H9 (cell line): ENCODE results near the gene HS6ST3. TPM values are rescaled to one million over a fixed set of nuclear protein-coding genes. Genes with fewer than 3 reads are reported as not detected.

ENCODE experiments used
- DNase-seq: peaks from one replicate; pipeline ENCODE4 v3.0.0-alpha.2; 2017
- H2AFZ ChIP-seq: one replicate; pipeline ENCODE4 v1.6.1; 2013; ENCODE audit warnings: mild to moderate bottlenecking, low read length, control low read depth, moderate library complexity
- H2AK5ac ChIP-seq: 2 replicates; pipeline ENCODE4 v1.6.1; 2013; ENCODE audit warnings: low read length, control low read depth, mixed read lengths; ENCODE audit not compliant: insufficient read length
- H2BK120ac ChIP-seq: one replicate; pipeline ENCODE4 v1.6.1; 2013; ENCODE audit warnings: low read depth, mild to moderate bottlenecking, low read length, control low read depth, inconsistent platforms; ENCODE audit not compliant: poor library complexity, severe bottlenecking
- H2BK12ac ChIP-seq: 2 replicates; pipeline ENCODE4 v1.6.1; 2013; ENCODE audit warnings: low read length, control low read depth, mixed read lengths, low read depth; ENCODE audit not compliant: insufficient read length
- H2BK15ac ChIP-seq: 2 replicates; pipeline ENCODE4 v1.6.1; 2013; ENCODE audit warnings: low read depth, low read length, control low read depth
- H2BK20ac ChIP-seq: one replicate; pipeline ENCODE4 v1.6.1; 2013; ENCODE audit warnings: low read depth, mild to moderate bottlenecking, low read length, control low read depth, inconsistent platforms; ENCODE audit not compliant: poor library complexity, severe bottlenecking
- H2BK5ac ChIP-seq: 2 replicates; pipeline ENCODE4 v1.6.1; 2013; ENCODE audit warnings: low read length, control low read depth, mixed read lengths; ENCODE audit not compliant: insufficient read length
- H3K14ac ChIP-seq: 2 replicates; pipeline ENCODE4 v1.6.1; 2013; ENCODE audit warnings: low read length, control low read depth; ENCODE audit not compliant: insufficient read depth
- H3K18ac ChIP-seq: 2 replicates; pipeline ENCODE4 v1.6.1; 2013; ENCODE audit warnings: low read depth, mild to moderate bottlenecking, mixed read lengths, low read length, control low read depth; ENCODE audit not compliant: insufficient read length
- H3K23ac ChIP-seq: 2 replicates; pipeline ENCODE4 v1.6.1; 2013; ENCODE audit warnings: low read length, control low read depth, mixed read lengths, low read depth; ENCODE audit not compliant: insufficient read length
- H3K23me2 ChIP-seq: 2 replicates; pipeline ENCODE4 v1.6.1; 2013; ENCODE audit warnings: low read depth, mild to moderate bottlenecking, mixed read lengths, low read length, control low read depth; ENCODE audit not compliant: insufficient read length, poor library complexity, severe bottlenecking
- H3K27ac ChIP-seq: 2 replicates; pipeline ENCODE4 v1.5.1; 2013; ENCODE audit warnings: low read length, control low read depth, mixed read lengths, low read depth; ENCODE audit not compliant: insufficient read length
- H3K27me3 ChIP-seq: 2 replicates; pipeline ENCODE4 v1.6.1; 2013; ENCODE audit warnings: low read length, control low read depth, inconsistent platforms; ENCODE audit not compliant: insufficient read depth
- H3K4ac ChIP-seq: 2 replicates; pipeline ENCODE4 v1.6.1; 2013; ENCODE audit warnings: low read depth, mild to moderate bottlenecking, control low read depth, inconsistent platforms, low read length, moderate library complexity
- H3K4me1 ChIP-seq: 2 replicates; pipeline ENCODE4 v1.6.1; 2013; ENCODE audit warnings: low read length, control low read depth, inconsistent platforms; ENCODE audit not compliant: insufficient read depth
- H3K4me2 ChIP-seq: 2 replicates; pipeline ENCODE4 v1.6.1; 2013; ENCODE audit warnings: low read length, control low read depth, mixed read lengths; ENCODE audit not compliant: insufficient read length, insufficient read depth
- H3K56ac ChIP-seq: 2 replicates; pipeline ENCODE4 v1.6.1; 2013; ENCODE audit warnings: low read depth, mild to moderate bottlenecking, mixed read lengths, low read length, control low read depth; ENCODE audit not compliant: insufficient read length
- H3K79me1 ChIP-seq: 2 replicates; pipeline ENCODE4 v1.6.1; 2013; ENCODE audit warnings: low read depth, mild to moderate bottlenecking, moderate library complexity, low read length, control low read depth, inconsistent platforms; ENCODE audit not compliant: insufficient read depth, poor library complexity, severe bottlenecking
- H3K79me2 ChIP-seq: 2 replicates; pipeline ENCODE4 v1.6.1; 2013; ENCODE audit warnings: low read length, control low read depth, inconsistent platforms; ENCODE audit not compliant: insufficient read depth
- H3K9ac ChIP-seq: 2 replicates; pipeline ENCODE4 v1.6.1; 2013; ENCODE audit warnings: low read length, control low read depth, mixed read lengths; ENCODE audit not compliant: insufficient read length; ENCODE audit errors: extremely low read depth
- H3K9me3 ChIP-seq: one replicate; pipeline ENCODE4 v1.6.1; 2013; ENCODE audit warnings: low read depth, low read length, inconsistent platforms; ENCODE audit not compliant: control insufficient read depth
- H3T11ph ChIP-seq: one replicate; pipeline ENCODE4 v1.6.1; 2013; ENCODE audit warnings: mild to moderate bottlenecking, low read length, control low read depth, inconsistent platforms
- H4K20me1 ChIP-seq: one replicate; pipeline ENCODE4 v1.6.1; 2013; ENCODE audit not compliant: control insufficient read depth, insufficient read length, insufficient read depth
- H4K5ac ChIP-seq: 2 replicates; pipeline ENCODE4 v1.6.1; 2013; ENCODE audit warnings: low read depth, mild to moderate bottlenecking, mixed read lengths, low read length, control low read depth; ENCODE audit not compliant: insufficient read length
- H4K8ac ChIP-seq: replicated peaks from 2 replicates; pipeline ENCODE4 v1.6.1; 2013; ENCODE audit warnings: low read length, control low read depth, mixed read lengths, low read depth; ENCODE audit not compliant: insufficient read length
- H4K91ac ChIP-seq: 2 replicates; pipeline ENCODE4 v1.6.1; 2013; ENCODE audit warnings: low read depth, mild to moderate bottlenecking, moderate library complexity, mixed read lengths, low read length, control low read depth; ENCODE audit not compliant: insufficient read length
- H3K27ac Mint-ChIP-seq, 3 experiments: 2 replicates in 2 of 3; 3 replicates in 1 of 3; pipeline ENCODE4 v1.8.0; 2020 to 2021; ENCODE audit warnings: mixed read lengths in 3 of 3, mild to moderate bottlenecking in 1 of 3, moderate library complexity in 1 of 3
- H3K27me3 Mint-ChIP-seq: 2 replicates; pipeline ENCODE4 v1.8.0; 2021; ENCODE audit warnings: low read depth, mild to moderate bottlenecking, moderate library complexity, mixed read lengths
- H3K36me3 Mint-ChIP-seq, 3 experiments: 2 replicates in 2 of 3; 3 replicates in 1 of 3; pipeline ENCODE4 v1.8.0; 2020 to 2021; ENCODE audit warnings: low read depth in 3 of 3, mixed read lengths in 3 of 3; ENCODE audit not compliant: insufficient read depth in 1 of 3
- H3K4me1 Mint-ChIP-seq, 2 experiments: 2 replicates each; pipeline ENCODE4 v1.8.0; 2020; ENCODE audit warnings: mixed read lengths in 2 of 2
- H3K4me3 Mint-ChIP-seq, 2 experiments: 2 replicates in 1 of 2; 3 replicates in 1 of 2; pipeline ENCODE4 v1.8.0; 2020 to 2021; ENCODE audit warnings: mild to moderate bottlenecking in 2 of 2, mixed read lengths in 2 of 2, moderate library complexity in 1 of 2
- H3K9me3 Mint-ChIP-seq, 2 experiments: 2 replicates in 1 of 2; 3 replicates in 1 of 2; pipeline ENCODE4 v1.8.0; 2020; ENCODE audit warnings: mild to moderate bottlenecking in 2 of 2, mixed read lengths in 2 of 2, moderate library complexity in 1 of 2
- CTCF ChIP-seq: fragments of 200-600 bp; sonication (generic); conservative IDR thresholded peaks from 3 replicates; pipeline ENCODE4 v1.8.0; 2021; ENCODE audit warnings: antibody characterized with exemption, mild to moderate bottlenecking
- WGBS: extraction: QIAGEN DNeasy Blood & Tissue Kit; methylation state at CpG from one replicate; pipeline ENCODE4 v1.1.7; 2013; ENCODE audit warnings: missing lambda C conversion rate, low lambda C conversion rate, mixed read lengths; ENCODE audit not compliant: insufficient read length; ENCODE audit errors: extremely low coverage; 5-methylcytosine and 5-hydroxymethylcytosine counted together
- total RNA-seq: library from RNA; stranded (reverse); gene quantifications from 2 replicates; pipeline ENCODE4 v1.2.1, GENCODE V29; 2021

The HS6ST3 gene
- total RNA-seq, 1 experiment from 2014 or later: 0.44 TPM

GRCh38 chr13:96511587-96511986 is 421.7 kb downstream of the HS6ST3 start:
- no peak overlapping the region for H2BK12ac ChIP-seq
- H2BK120ac ChIP-seq: no peak overlapping the region

More at GRCh38 chr13:96511587-96511986, 421.7 kb downstream of the HS6ST3 start:
- Histone ChIP-seq H3K4ac (no peak overlapping the region), H3K23ac (no peak overlapping the region), H2AK5ac (no peak overlapping the region), H2AFZ (no peak overlapping the region), H3K9me3 (no peaks in the 10 kb centered on the region), H3K4me2 (no peak overlapping the region), H2BK15ac (no peak overlapping the region), H3K14ac (no peak overlapping the region), H3K79me2 (no peaks in the 10 kb centered on the region), H3K79me1 (no peaks in the 10 kb centered on the region), H3K18ac (no peak overlapping the region), H3K27ac (no peak overlapping the region), H4K5ac (no peak overlapping the region), H4K20me1 (no peaks in the 10 kb centered on the region), H3K56ac (no peak overlapping the region), H3K27me3 (no peaks in the 10 kb centered on the region), H3K23me2 (no peaks in the 10 kb centered on the region), H4K91ac (no peak overlapping the region), H2BK20ac (no peak overlapping the region), H3T11ph (no peak overlapping the region), H3K9ac (no peak overlapping the region), H4K8ac (no peak overlapping the region), H3K4me1 (no peaks in the 10 kb centered on the region), H2BK5ac (no peak overlapping the region)
- no peak overlapping the region for H3K4me3 Mint-ChIP-seq
- DNase-seq: no peak
- no CpG with 5 or more reads among the region's 2 CpGs for WGBS
- H3K9me3 Mint-ChIP-seq: no peaks in the 10 kb centered on the region
- no peak overlapping the region for H3K27ac Mint-ChIP-seq
- H3K27me3 Mint-ChIP-seq: no peaks in the 10 kb centered on the region
- no peak for TF ChIP-seq CTCF
- no peaks in the 10 kb centered on the region for H3K36me3 Mint-ChIP-seq
- H3K4me1 Mint-ChIP-seq: no peaks in the 10 kb centered on the region
